ENCODE measurements around the gene NDUFS8. TPM values are rescaled to one million over a fixed set of nuclear protein-coding genes. Genes with fewer than 3 reads are reported as not detected.

The NDUFS8 gene
- total and polyA plus RNA-seq, 4 donors, result 75.0 to 203 (median 152) TPM

DNA sequence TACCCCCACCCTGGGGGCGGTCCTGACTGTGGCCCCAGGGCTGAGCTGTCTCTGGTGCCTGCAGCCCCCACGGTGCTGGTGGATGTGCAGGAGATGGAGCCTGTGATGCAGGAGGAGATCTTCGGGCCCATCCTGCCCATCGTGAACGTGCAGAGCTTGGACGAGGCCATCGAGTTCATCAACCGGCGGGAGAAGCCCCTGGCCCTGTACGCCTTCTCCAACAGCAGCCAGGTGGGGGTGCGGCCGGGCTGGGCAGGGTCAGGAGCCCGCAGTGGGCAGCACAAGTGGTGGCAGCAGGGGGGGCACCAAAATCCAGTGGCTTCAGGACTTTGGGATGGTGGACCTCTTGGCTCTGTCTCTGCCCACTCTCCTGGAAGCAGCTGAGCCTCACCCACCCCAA lies 8.0 kb upstream of the NDUFS8 start:
- H3K27me3 ChIP-seq (ENCODE audit: control insufficient read depth, insufficient read depth, low read length), result no peaks in the 10 kb centered on the region
- H3K27ac ChIP-seq (ENCODE audit: low read depth, low read length), result no peak overlapping the region
- H3K9me3 ChIP-seq (ENCODE audit: control insufficient read depth, insufficient read depth, low read length), result no peaks in the 10 kb centered on the region
- no peak overlapping the region for H3K4me3 ChIP-seq (ENCODE audit: low read depth, low read length)
- peaks cover 20% of the 10 kb centered on the region for H3K36me3 ChIP-seq (ENCODE audit: control insufficient read depth, insufficient read depth, low read length)
- H3K4me1 ChIP-seq (ENCODE audit: control insufficient read depth, insufficient read depth, low read length), result peaks cover 16% of the 10 kb centered on the region
- DNase-seq (ENCODE audit: low read depth in 4 of 6, low spot score in 6 of 6), result no peak
- WGBS (ENCODE audit: insufficient coverage), result 89% methylated on average over 11 of the region's 13 CpGs

DNA sequence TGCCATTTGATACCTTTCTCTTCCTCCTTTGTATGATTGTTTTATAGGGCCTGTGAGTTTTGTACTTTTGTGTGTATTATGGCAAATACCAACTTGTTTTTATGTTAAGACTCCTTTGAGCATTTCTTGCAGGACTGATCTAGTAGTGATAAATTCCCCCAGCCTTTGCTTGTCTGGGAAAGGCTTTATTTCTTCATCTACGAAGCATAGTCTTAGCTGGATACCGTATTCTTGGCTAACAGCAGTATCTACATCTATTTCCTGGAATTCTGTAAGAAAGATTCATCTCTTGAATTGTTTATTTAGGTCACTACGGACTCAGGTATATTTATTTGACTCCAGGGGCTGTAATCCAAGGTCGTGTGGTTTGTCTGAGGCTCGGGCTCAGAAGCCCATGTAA lies 6.0 kb upstream of the NDUFS8 start:
- peaks cover 21% of the 10 kb centered on the region for H3K4me1 ChIP-seq (ENCODE audit: control insufficient read depth, insufficient read depth, low read length)

DNA sequence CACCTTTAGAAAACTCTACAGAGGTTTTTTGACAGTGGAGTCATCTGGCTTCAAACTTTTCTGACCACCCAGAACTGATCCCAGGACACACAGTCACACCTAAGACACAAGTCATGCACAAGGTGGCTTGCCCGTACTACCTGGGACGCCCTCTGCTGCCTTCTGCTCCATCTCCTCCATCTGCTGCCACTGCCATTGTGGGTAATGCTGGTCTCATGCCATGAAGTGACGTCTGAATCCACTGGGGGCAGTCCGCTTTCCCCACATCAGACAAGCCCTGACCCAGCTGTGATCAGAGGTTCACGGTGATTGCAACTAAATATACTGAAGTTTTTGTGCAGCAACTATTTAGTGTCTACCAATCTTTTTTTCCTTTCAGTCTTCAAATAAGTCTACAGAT lies 5.4 kb upstream of the NDUFS8 start:
- Histone ChIP-seq H3K4me1 (ENCODE audit: control insufficient read depth, insufficient read depth, low read length) (peaks cover 26% of the 10 kb centered on the region), H3K9me3 (ENCODE audit: control insufficient read depth, insufficient read depth, low read length) (no peaks in the 10 kb centered on the region), H3K4me3 (ENCODE audit: low read depth, low read length) (no peak overlapping the region), H3K27ac (ENCODE audit: low read depth, low read length) (no peak overlapping the region), H3K36me3 (ENCODE audit: control insufficient read depth, insufficient read depth, low read length) (peaks cover 25% of the 10 kb centered on the region), H3K27me3 (ENCODE audit: control insufficient read depth, insufficient read depth, low read length) (no peaks in the 10 kb centered on the region)
- DNase-seq (ENCODE audit: low read depth in 4 of 6, low spot score in 6 of 6), result no peak
- WGBS (ENCODE audit: insufficient coverage), result 80% methylated on average over 4 of the region's 5 CpGs

More for the DNA sequence above, 6.0 kb upstream of the NDUFS8 start:
- 89% methylated on average over 3 of the region's 5 CpGs for WGBS (ENCODE audit: insufficient coverage)
- no peak for DNase-seq (ENCODE audit: low read depth in 4 of 6, low spot score in 6 of 6)
- Histone ChIP-seq H3K4me3 (ENCODE audit: low read depth, low read length) (no peak overlapping the region), H3K36me3 (ENCODE audit: control insufficient read depth, insufficient read depth, low read length) (peaks cover 25% of the 10 kb centered on the region), H3K27me3 (ENCODE audit: control insufficient read depth, insufficient read depth, low read length) (no peaks in the 10 kb centered on the region), H3K27ac (ENCODE audit: low read depth, low read length) (no peak overlapping the region), H3K9me3 (ENCODE audit: control insufficient read depth, insufficient read depth, low read length) (no peaks in the 10 kb centered on the region)

DNA sequence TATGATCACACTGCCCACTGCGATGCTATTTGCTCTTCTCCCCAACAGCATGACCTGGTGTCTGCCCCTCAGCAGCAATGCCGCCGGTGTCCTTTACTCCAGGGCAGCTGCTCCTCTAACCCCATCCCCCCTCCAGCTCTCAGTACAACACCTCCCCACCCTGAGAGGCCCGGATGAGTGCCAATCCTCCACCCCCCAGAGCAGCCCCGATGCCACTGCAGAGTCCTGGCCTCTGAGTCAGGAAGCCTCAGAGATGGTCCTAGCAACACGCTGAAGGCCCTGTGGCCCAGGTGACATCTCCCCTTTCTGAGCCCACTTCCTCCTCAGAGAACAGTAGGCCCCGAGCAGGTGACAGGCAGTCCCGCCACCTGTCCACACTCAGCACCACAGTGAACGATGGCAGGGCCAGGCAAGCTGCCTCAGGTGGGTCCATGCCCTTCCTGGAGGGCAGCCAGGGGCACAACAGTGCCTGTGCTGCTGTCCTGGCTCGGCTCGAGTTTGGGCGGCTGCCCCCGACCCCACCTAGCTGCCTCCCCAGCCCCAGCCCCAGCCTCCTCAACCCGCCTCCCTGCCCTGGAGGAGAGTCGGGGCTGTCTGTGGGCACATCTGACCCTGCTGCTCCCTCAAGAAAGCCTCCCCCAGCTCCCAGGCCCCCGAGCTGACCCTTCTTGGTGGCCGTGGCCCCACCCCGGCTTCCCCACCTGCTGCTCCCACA lies 3.9 kb upstream of the NDUFS8 start:
- Histone ChIP-seq H3K9me3 (ENCODE audit: control insufficient read depth, insufficient read depth, low read length) (no peaks in the 10 kb centered on the region), H3K27me3 (ENCODE audit: control insufficient read depth, insufficient read depth, low read length) (no peaks in the 10 kb centered on the region), H3K4me1 (ENCODE audit: control insufficient read depth, insufficient read depth, low read length) (peaks cover 24% of the 10 kb centered on the region), H3K27ac (ENCODE audit: low read depth, low read length) (no peak overlapping the region), H3K4me3 (ENCODE audit: low read depth, low read length) (no peak overlapping the region), H3K36me3 (ENCODE audit: control insufficient read depth, insufficient read depth, low read length) (peaks cover 25% of the 10 kb centered on the region)
- DNase-seq (ENCODE audit: low read depth in 4 of 6, low spot score in 6 of 6), result no peak
- WGBS (ENCODE audit: insufficient coverage), result 89% methylated on average over 18 of the region's 18 CpGs

DNA sequence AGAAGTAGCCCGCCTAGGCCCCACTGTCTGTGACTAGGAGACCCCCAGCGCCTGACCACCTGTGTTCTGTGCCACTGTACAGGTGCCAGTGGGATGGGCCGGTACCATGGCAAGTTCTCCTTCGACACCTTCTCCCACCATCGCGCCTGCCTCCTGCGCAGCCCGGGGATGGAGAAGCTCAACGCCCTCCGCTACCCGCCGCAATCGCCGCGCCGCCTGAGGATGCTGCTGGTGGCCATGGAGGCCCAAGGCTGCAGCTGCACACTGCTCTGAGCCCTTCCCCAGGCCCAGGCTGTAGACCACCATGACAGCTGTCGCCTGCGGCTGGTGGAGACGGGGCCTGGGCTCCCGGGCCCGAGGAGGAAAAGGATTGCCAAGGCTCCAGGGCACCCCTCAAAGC lies 2.8 kb upstream of the NDUFS8 start:
- Histone ChIP-seq H3K4me1 (ENCODE audit: control insufficient read depth, insufficient read depth, low read length) (peaks cover 35% of the 10 kb centered on the region), H3K27ac (ENCODE audit: low read depth, low read length) (no peak overlapping the region), H3K9me3 (ENCODE audit: control insufficient read depth, insufficient read depth, low read length) (no peaks in the 10 kb centered on the region), H3K36me3 (ENCODE audit: control insufficient read depth, insufficient read depth, low read length) (peaks cover 30% of the 10 kb centered on the region), H3K27me3 (ENCODE audit: control insufficient read depth, insufficient read depth, low read length) (no peaks in the 10 kb centered on the region), H3K4me3 (ENCODE audit: low read depth, low read length) (no peak overlapping the region)
- WGBS (ENCODE audit: insufficient coverage), result 93% methylated on average over 20 of the region's 21 CpGs
- no peak for DNase-seq (ENCODE audit: low read depth in 4 of 6, low spot score in 6 of 6)

DNA sequence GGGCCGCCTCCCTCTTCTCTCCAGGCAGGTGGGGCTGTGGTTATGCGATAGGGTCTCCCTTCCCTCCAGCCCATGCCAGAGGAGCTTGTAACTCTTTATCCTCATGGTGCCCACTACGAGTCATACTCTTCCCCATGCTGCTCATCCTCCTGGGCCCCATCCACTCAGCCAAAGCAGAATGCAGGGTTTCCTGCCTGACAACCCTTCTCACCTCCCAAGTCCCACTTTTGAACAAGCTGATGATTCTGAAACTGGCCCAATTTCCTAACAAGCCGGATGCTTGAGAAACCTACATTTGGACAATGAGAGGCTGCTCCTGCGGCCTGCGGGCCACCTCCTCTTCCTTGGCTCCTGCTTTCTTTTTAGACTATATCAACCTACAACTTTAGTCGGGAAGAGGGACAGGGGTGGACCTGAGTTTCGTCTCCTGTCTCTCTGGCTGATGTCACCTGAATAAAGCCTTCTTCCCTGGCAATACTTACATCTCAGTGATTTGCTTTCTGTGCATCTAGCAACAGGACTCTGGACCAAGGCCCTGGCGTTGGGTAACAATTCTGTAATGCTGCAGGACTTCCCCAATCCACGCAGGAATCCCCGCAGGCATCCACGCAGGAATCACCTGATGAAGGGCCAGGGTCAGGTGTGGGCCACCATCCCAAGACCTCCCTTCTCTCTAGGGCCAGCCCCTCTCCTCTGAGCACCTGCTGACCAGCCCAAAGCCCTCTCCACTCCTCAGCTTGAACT lies 1.5 kb upstream of the NDUFS8 start:
- Histone ChIP-seq H3K4me3 (ENCODE audit: low read depth, low read length) (no peak overlapping the region), H3K27me3 (ENCODE audit: control insufficient read depth, insufficient read depth, low read length) (no peaks in the 10 kb centered on the region), H3K9me3 (ENCODE audit: control insufficient read depth, insufficient read depth, low read length) (no peaks in the 10 kb centered on the region), H3K27ac (ENCODE audit: low read depth, low read length) (no peak overlapping the region), H3K4me1 (ENCODE audit: control insufficient read depth, insufficient read depth, low read length) (peaks cover 42% of the 10 kb centered on the region), H3K36me3 (ENCODE audit: control insufficient read depth, insufficient read depth, low read length) (peaks cover 44% of the 10 kb centered on the region)
- WGBS (ENCODE audit: insufficient coverage), result 90% methylated on average over 11 of the region's 12 CpGs
- DNase-seq (ENCODE audit: low read depth in 4 of 6, low spot score in 6 of 6), result no peak

DNA sequence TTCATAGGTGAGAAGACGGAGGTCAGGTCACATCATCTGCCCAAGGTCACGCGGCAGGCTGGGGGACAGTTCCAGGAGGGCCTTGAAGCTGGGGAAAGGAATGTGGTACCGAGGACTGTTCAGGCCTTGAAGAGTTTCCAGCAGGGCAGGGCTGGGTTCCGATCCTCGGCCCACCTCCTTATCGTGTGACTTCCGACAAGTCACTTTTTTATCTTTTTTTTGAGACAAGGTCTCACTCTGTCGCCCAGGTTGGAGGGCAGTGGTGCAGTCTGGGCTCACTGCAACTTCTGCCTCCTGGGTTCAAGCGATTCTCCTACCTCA lies 623 bp downstream of the NDUFS8 start:
- Histone ChIP-seq H3K9me3 (ENCODE audit: control insufficient read depth, insufficient read depth, low read length) (no peaks in the 10 kb centered on the region), H3K36me3 (ENCODE audit: control insufficient read depth, insufficient read depth, low read length) (peaks cover 60% of the 10 kb centered on the region), H3K27me3 (ENCODE audit: control insufficient read depth, insufficient read depth, low read length) (no peaks in the 10 kb centered on the region), H3K4me1 (ENCODE audit: control insufficient read depth, insufficient read depth, low read length) (peaks cover 42% of the 10 kb centered on the region), H3K27ac (ENCODE audit: low read depth, low read length) (peak overlapping the region; percentile 88), H3K4me3 (ENCODE audit: low read depth, low read length) (peak overlapping the region; percentile 80)
- DNase-seq (ENCODE audit: low read depth in 4 of 6, low spot score in 6 of 6), result no peak
- WGBS (ENCODE audit: insufficient coverage), result 14% methylated on average over 8 of the region's 10 CpGs

DNA sequence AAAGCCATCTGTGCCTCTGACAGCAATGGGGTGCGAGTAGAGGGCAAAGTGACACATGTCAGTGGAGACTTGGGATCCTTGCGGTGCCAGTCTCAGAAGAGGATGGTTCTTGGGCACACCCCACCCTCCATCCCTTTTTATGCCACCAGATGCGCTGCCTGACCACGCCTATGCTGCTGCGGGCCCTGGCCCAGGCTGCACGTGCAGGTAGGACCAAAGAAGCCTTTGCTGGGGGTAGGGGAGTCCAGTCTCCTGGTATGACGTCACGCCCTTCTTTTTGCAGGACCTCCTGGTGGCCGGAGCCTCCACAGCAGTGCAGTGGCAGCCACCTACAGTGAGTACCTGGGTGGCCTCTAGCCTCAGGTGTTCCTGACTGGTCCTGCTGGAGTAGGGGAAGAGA lies 1.5 kb downstream of the NDUFS8 start:
- no peak overlapping the region for H3K4me3 ChIP-seq (ENCODE audit: low read depth, low read length)
- H3K4me1 ChIP-seq (ENCODE audit: control insufficient read depth, insufficient read depth, low read length), result peaks cover 42% of the 10 kb centered on the region
- WGBS (ENCODE audit: insufficient coverage), result 85% methylated on average over 5 of the region's 9 CpGs
- DNase-seq (ENCODE audit: low read depth in 4 of 6, low spot score in 6 of 6), result no peak
- H3K9me3 ChIP-seq (ENCODE audit: control insufficient read depth, insufficient read depth, low read length), result no peaks in the 10 kb centered on the region
- H3K36me3 ChIP-seq (ENCODE audit: control insufficient read depth, insufficient read depth, low read length), result peaks cover 62% of the 10 kb centered on the region
- H3K27ac ChIP-seq (ENCODE audit: low read depth, low read length), result no peak overlapping the region
- H3K27me3 ChIP-seq (ENCODE audit: control insufficient read depth, insufficient read depth, low read length), result no peaks in the 10 kb centered on the region

DNA sequence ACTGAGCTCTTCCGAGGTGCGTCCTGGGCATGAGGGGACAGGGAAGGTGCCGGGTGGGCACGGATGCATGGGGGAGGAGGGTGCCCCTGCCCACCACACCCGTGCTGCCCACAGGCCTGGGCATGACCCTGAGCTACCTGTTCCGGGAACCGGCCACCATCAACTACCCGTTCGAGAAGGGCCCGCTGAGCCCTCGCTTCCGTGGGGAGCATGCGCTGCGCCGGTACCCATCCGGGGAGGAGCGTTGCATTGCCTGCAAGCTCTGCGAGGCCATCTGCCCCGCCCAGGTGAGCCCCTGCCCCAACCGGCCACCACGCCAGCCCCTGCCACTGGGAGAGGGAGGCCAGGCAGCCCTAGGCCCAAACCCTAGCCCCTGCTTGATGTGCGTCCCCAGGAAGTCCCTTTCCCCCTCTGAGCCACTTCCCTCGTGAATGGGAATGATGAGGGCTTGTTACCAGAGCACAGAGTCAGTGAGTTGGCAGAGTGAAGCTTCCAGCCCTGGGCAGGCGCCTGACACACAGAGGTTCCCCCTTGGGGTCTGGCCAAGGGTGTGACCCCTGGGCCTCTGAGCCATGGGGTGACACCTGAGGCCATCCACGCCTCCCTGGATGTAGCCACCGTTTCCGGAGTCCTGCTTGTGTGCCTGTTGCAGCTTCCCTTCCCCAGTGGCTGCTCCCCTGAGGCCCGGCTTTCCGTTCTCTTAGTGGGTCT lies 2.7 kb downstream of the NDUFS8 start:
- Histone ChIP-seq H3K27ac (ENCODE audit: low read depth, low read length) (no peak overlapping the region), H3K4me3 (ENCODE audit: low read depth, low read length) (no peak overlapping the region), H3K36me3 (ENCODE audit: control insufficient read depth, insufficient read depth, low read length) (peaks cover 57% of the 10 kb centered on the region), H3K27me3 (ENCODE audit: control insufficient read depth, insufficient read depth, low read length) (no peaks in the 10 kb centered on the region), H3K4me1 (ENCODE audit: control insufficient read depth, insufficient read depth, low read length) (peaks cover 50% of the 10 kb centered on the region), H3K9me3 (ENCODE audit: control insufficient read depth, insufficient read depth, low read length) (no peaks in the 10 kb centered on the region)
- no peak for DNase-seq (ENCODE audit: low read depth in 4 of 6, low spot score in 6 of 6)
- WGBS (ENCODE audit: insufficient coverage), result 96% methylated on average over 29 of the region's 29 CpGs
